GM18951 (cell line): ENCODE results near the gene SLC25A12.

Experiments used
- POLR2A ChIP-seq: IDR thresholded peaks from 4 replicates; pipeline ENCODE4 v1.6.1; 2011; ENCODE audit warnings: mild to moderate bottlenecking; ENCODE audit not compliant: insufficient read length, insufficient read depth; ENCODE audit errors: extremely low read depth
- in situ Hi-C: fragments of 300-500 bp; cut with MboI; formaldehyde crosslinking; loops from one replicate; pipeline ENCODE4 v1.12.0; 2022; ENCODE audit warnings: low sequenced_read_pairs, mixed read lengths, inconsistent platforms; ENCODE audit not compliant: unreplicated experiment

The SLC25A12 gene, protein sequence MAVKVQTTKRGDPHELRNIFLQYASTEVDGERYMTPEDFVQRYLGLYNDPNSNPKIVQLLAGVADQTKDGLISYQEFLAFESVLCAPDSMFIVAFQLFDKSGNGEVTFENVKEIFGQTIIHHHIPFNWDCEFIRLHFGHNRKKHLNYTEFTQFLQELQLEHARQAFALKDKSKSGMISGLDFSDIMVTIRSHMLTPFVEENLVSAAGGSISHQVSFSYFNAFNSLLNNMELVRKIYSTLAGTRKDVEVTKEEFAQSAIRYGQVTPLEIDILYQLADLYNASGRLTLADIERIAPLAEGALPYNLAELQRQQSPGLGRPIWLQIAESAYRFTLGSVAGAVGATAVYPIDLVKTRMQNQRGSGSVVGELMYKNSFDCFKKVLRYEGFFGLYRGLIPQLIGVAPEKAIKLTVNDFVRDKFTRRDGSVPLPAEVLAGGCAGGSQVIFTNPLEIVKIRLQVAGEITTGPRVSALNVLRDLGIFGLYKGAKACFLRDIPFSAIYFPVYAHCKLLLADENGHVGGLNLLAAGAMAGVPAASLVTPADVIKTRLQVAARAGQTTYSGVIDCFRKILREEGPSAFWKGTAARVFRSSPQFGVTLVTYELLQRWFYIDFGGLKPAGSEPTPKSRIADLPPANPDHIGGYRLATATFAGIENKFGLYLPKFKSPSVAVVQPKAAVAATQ

DNA sequence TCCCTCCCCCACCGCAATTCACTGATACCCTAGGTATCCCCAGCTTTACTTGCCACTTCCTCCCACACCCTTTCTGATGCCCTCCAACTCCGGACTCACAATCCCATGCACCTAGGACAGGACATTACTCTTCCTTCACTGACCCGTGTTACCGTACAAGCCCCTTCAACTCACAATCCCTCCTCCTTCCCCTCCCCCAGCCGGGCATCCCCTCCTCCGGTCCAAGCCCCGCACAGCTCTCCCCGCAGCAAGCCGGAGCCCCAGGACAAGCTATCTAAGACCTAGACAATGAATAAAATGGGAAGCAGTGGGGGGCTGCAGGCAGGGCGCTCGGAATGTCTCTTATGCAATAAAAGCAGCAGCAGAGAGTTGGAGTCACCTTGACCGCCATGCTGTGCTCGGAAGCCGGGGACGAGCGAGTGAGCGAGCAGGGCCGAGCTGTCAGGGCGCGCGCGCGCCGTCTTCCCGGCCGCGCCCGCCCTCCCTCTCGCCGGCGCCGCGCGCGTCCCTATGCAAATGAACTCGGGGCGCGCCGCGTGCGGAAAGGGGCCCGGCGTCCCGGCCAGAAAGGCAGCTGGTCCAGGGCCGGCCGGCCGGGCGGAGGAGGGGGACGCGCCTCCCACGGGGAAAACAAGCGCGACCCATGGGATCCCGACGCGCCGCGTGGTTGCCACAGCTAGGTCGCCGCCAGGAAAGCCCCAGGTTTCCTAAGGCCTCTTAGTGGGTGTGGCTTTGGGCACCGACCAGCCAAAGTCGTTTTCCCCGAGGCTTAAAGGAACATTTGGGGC, at the start of gene SLC25A12:
SLC25A12 (minus strand) TSS at position 421 of the 788 bp plus-strand sequence; CDS start at position 391, 30 bp downstream.
- peak; percentile 87 for TF ChIP-seq POLR2A

DNA sequence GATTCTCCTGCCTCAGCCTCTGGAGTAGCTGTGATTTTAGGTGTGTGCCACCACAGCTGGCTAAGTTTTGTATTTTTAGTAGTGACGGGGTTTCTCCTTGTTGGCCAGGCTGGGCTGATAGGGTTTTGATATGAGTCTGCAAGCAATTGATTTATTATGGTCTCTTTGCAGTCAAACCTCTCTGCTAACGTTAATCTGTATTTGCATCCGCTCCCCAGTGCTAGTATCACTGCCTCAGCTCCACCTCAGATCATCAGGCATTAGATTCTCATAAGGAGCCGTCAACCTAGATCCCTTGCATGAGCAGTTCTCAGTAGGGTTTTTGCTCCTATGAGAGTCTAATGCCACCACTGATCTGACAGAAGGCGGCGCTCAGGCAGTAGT, 47.3 kb upstream of the SLC25A12 start:
- TF ChIP-seq POLR2A: no peak
- in situ Hi-C loops: no loop called here

More for the DNA sequence above, at the start of gene SLC25A12:
- in situ Hi-C loops: no loop called here

DNA sequence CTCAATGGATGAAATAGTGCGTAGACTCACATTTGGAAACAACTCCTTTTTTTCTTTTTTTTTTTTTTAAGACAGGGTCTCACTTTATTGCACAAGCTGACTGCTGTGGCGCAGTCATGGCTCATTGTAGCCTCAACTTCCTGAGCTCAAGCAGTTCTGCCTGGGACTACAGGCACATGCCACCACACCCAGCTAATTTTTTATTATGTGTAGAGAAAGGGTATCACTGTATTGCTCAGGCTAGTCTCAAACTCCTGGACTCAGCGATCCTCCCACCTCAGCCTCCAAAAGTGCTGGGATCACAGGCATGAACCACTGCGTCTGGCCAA, 45.7 kb upstream of the SLC25A12 start:
- no peak for TF ChIP-seq POLR2A
- in situ Hi-C loops: no loop called here

- no peak for TF ChIP-seq POLR2A
- in situ Hi-C loops: no loop called here
Observed at GRCh38 chr2:171939058-171939742, 45.2 kb upstream of the SLC25A12 start.

DNA sequence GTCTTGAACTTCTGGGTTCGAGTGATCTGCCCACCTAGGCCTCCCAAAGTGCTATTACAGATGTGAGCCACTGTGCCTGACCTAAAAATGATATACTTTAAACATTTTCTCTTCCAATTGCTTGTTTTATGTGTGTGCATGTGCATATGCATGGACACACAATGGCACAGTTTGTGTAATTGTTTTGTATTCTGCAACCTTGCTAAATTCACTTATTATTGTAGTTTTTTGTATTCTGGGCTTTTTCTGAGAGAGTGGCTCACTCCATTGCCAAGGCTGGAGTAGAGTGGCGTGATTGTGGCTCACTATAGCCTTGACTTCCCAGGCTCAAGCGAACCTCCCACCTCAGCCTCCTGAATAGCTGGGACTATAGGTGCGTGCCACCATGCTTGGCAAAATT, 36.3 kb upstream of the SLC25A12 start:
- TF ChIP-seq POLR2A: no peak
- in situ Hi-C loops: no loop called here

GRCh38 chr2:171924170-171924942, 30.3 kb upstream of the SLC25A12 start:
- TF ChIP-seq POLR2A: no peak
- in situ Hi-C loops: no loop called here

GRCh38 chr2:171923206-171923605, 29.2 kb upstream of the SLC25A12 start:
- in situ Hi-C loops: no loop called here
- no peak for TF ChIP-seq POLR2A

DNA sequence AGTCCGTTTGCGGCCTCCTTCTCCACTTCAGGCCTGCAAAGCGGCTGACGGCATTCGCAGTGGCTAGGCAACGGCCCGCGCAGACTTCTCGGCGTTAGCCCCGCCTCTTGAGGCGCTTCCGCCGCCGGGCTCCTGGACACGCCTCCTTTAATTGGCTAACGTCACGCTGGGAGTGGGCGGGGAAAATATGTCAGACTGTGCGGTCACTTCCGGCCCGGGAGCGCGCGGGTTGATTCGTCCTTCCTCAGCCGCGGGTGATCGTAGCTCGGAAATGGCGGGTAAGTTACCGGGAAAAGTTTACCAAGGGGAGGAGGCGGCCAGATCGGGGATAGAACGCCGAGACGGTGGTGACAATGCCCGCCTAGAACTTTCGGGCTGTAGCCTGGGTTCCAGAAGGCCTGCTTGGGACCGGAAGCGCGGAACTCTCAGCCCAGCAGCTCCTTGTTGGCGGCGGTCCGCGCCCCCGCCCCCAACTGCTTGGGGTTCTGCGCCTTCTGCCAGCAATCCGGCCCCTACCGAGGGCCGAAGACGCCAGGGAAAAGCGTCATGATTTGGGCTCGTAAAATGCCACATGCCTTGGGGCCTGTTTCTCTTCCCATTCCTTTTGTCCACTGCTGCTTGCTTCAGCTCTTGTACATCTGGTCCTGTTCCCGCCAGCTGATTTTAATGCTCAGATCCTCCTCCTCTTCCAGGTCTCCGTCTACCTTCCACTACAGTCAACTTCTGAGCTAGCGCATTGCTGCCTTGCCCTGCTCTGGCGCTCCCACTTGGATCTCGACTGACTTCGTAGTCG, 28.4 kb upstream of the SLC25A12 start, which contains the start of gene HAT1:
HAT1 (plus strand) TSS at position 232 of the 793 bp plus-strand sequence; CDS start at position 272, 40 bp downstream.
- TF ChIP-seq POLR2A: peak; percentile 66
- in situ Hi-C loops: no loop called here

- in situ Hi-C loops: no loop called here
- no peak for TF ChIP-seq POLR2A
Observed at GRCh38 chr2:171921970-171922229, 27.9 kb upstream of the SLC25A12 start.

DNA sequence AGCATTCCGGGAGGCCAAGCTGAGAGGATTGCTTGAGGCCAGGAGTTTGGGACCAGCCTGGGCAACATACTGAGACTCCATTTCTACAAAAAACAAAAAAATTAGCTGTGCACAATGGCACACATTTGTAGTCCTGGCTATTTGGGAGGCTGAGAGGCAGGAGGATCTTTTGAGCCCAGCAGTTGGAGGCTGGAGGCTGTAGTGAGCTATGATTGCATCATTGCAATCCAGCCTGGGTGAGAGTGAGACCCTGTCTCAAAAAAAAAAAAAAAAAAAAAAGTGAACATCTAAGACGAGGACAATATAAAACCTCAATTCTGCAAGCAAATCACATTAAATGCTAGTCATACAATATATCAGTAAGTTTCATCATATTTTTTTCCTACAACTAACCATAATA, 25.4 kb upstream of the SLC25A12 start:
- in situ Hi-C loops: no loop called here
- TF ChIP-seq POLR2A: no peak

GRCh38 chr2:171913517-171913916, 19.5 kb upstream of the SLC25A12 start:
- TF ChIP-seq POLR2A: no peak
- in situ Hi-C loops: no loop called here

GRCh38 chr2:171910494-171910893, 16.4 kb upstream of the SLC25A12 start:
- no peak for TF ChIP-seq POLR2A
- in situ Hi-C loops: no loop called here
